H9 (cell line): ENCODE measurements around the gene NXN. TPM values are rescaled to one million over a fixed set of nuclear protein-coding genes. Genes with fewer than 3 reads are reported as not detected.

Source experiments
- DNase-seq: peaks from one replicate; pipeline ENCODE4 v3.0.0-alpha.2; 2017
- H2AFZ ChIP-seq: one replicate; pipeline ENCODE4 v1.6.1; 2013; ENCODE audit warnings: mild to moderate bottlenecking, low read length, control low read depth, moderate library complexity
- H2AK5ac ChIP-seq: 2 replicates; pipeline ENCODE4 v1.6.1; 2013; ENCODE audit warnings: low read length, control low read depth, mixed read lengths; ENCODE audit not compliant: insufficient read length
- H2BK120ac ChIP-seq: one replicate; pipeline ENCODE4 v1.6.1; 2013; ENCODE audit warnings: low read depth, mild to moderate bottlenecking, low read length, control low read depth, inconsistent platforms; ENCODE audit not compliant: poor library complexity, severe bottlenecking
- H2BK12ac ChIP-seq: 2 replicates; pipeline ENCODE4 v1.6.1; 2013; ENCODE audit warnings: low read length, control low read depth, mixed read lengths, low read depth; ENCODE audit not compliant: insufficient read length
- H2BK15ac ChIP-seq: 2 replicates; pipeline ENCODE4 v1.6.1; 2013; ENCODE audit warnings: low read depth, low read length, control low read depth
- H2BK20ac ChIP-seq: one replicate; pipeline ENCODE4 v1.6.1; 2013; ENCODE audit warnings: low read depth, mild to moderate bottlenecking, low read length, control low read depth, inconsistent platforms; ENCODE audit not compliant: poor library complexity, severe bottlenecking
- H2BK5ac ChIP-seq: 2 replicates; pipeline ENCODE4 v1.6.1; 2013; ENCODE audit warnings: low read length, control low read depth, mixed read lengths; ENCODE audit not compliant: insufficient read length
- H3K14ac ChIP-seq: 2 replicates; pipeline ENCODE4 v1.6.1; 2013; ENCODE audit warnings: low read length, control low read depth; ENCODE audit not compliant: insufficient read depth
- H3K18ac ChIP-seq: 2 replicates; pipeline ENCODE4 v1.6.1; 2013; ENCODE audit warnings: low read depth, mild to moderate bottlenecking, mixed read lengths, low read length, control low read depth; ENCODE audit not compliant: insufficient read length
- H3K23ac ChIP-seq: 2 replicates; pipeline ENCODE4 v1.6.1; 2013; ENCODE audit warnings: low read length, control low read depth, mixed read lengths, low read depth; ENCODE audit not compliant: insufficient read length
- H3K23me2 ChIP-seq: 2 replicates; pipeline ENCODE4 v1.6.1; 2013; ENCODE audit warnings: low read depth, mild to moderate bottlenecking, mixed read lengths, low read length, control low read depth; ENCODE audit not compliant: insufficient read length, poor library complexity, severe bottlenecking
- H3K27ac ChIP-seq: 2 replicates; pipeline ENCODE4 v1.5.1; 2013; ENCODE audit warnings: low read length, control low read depth, mixed read lengths, low read depth; ENCODE audit not compliant: insufficient read length
- H3K27me3 ChIP-seq: 2 replicates; pipeline ENCODE4 v1.6.1; 2013; ENCODE audit warnings: low read length, control low read depth, inconsistent platforms; ENCODE audit not compliant: insufficient read depth
- H3K4ac ChIP-seq: 2 replicates; pipeline ENCODE4 v1.6.1; 2013; ENCODE audit warnings: low read depth, mild to moderate bottlenecking, control low read depth, inconsistent platforms, low read length, moderate library complexity
- H3K4me1 ChIP-seq: 2 replicates; pipeline ENCODE4 v1.6.1; 2013; ENCODE audit warnings: low read length, control low read depth, inconsistent platforms; ENCODE audit not compliant: insufficient read depth
- H3K4me2 ChIP-seq: 2 replicates; pipeline ENCODE4 v1.6.1; 2013; ENCODE audit warnings: low read length, control low read depth, mixed read lengths; ENCODE audit not compliant: insufficient read length, insufficient read depth
- H3K56ac ChIP-seq: 2 replicates; pipeline ENCODE4 v1.6.1; 2013; ENCODE audit warnings: low read depth, mild to moderate bottlenecking, mixed read lengths, low read length, control low read depth; ENCODE audit not compliant: insufficient read length
- H3K79me1 ChIP-seq: 2 replicates; pipeline ENCODE4 v1.6.1; 2013; ENCODE audit warnings: low read depth, mild to moderate bottlenecking, moderate library complexity, low read length, control low read depth, inconsistent platforms; ENCODE audit not compliant: insufficient read depth, poor library complexity, severe bottlenecking
- H3K79me2 ChIP-seq: 2 replicates; pipeline ENCODE4 v1.6.1; 2013; ENCODE audit warnings: low read length, control low read depth, inconsistent platforms; ENCODE audit not compliant: insufficient read depth
- H3K9ac ChIP-seq: 2 replicates; pipeline ENCODE4 v1.6.1; 2013; ENCODE audit warnings: low read length, control low read depth, mixed read lengths; ENCODE audit not compliant: insufficient read length; ENCODE audit errors: extremely low read depth
- H3K9me3 ChIP-seq: one replicate; pipeline ENCODE4 v1.6.1; 2013; ENCODE audit warnings: low read depth, low read length, inconsistent platforms; ENCODE audit not compliant: control insufficient read depth
- H3T11ph ChIP-seq: one replicate; pipeline ENCODE4 v1.6.1; 2013; ENCODE audit warnings: mild to moderate bottlenecking, low read length, control low read depth, inconsistent platforms
- H4K20me1 ChIP-seq: one replicate; pipeline ENCODE4 v1.6.1; 2013; ENCODE audit not compliant: control insufficient read depth, insufficient read length, insufficient read depth
- H4K5ac ChIP-seq: 2 replicates; pipeline ENCODE4 v1.6.1; 2013; ENCODE audit warnings: low read depth, mild to moderate bottlenecking, mixed read lengths, low read length, control low read depth; ENCODE audit not compliant: insufficient read length
- H4K8ac ChIP-seq: replicated peaks from 2 replicates; pipeline ENCODE4 v1.6.1; 2013; ENCODE audit warnings: low read length, control low read depth, mixed read lengths, low read depth; ENCODE audit not compliant: insufficient read length
- H4K91ac ChIP-seq: 2 replicates; pipeline ENCODE4 v1.6.1; 2013; ENCODE audit warnings: low read depth, mild to moderate bottlenecking, moderate library complexity, mixed read lengths, low read length, control low read depth; ENCODE audit not compliant: insufficient read length
- H3K27ac Mint-ChIP-seq, 3 experiments: 2 replicates in 2 of 3; 3 replicates in 1 of 3; pipeline ENCODE4 v1.8.0; 2020 to 2021; ENCODE audit warnings: mixed read lengths in 3 of 3, mild to moderate bottlenecking in 1 of 3, moderate library complexity in 1 of 3
- H3K27me3 Mint-ChIP-seq: 2 replicates; pipeline ENCODE4 v1.8.0; 2021; ENCODE audit warnings: low read depth, mild to moderate bottlenecking, moderate library complexity, mixed read lengths
- H3K36me3 Mint-ChIP-seq, 3 experiments: 2 replicates in 2 of 3; 3 replicates in 1 of 3; pipeline ENCODE4 v1.8.0; 2020 to 2021; ENCODE audit warnings: low read depth in 3 of 3, mixed read lengths in 3 of 3; ENCODE audit not compliant: insufficient read depth in 1 of 3
- H3K4me1 Mint-ChIP-seq, 2 experiments: 2 replicates each; pipeline ENCODE4 v1.8.0; 2020; ENCODE audit warnings: mixed read lengths in 2 of 2
- H3K4me3 Mint-ChIP-seq, 2 experiments: 2 replicates in 1 of 2; 3 replicates in 1 of 2; pipeline ENCODE4 v1.8.0; 2020 to 2021; ENCODE audit warnings: mild to moderate bottlenecking in 2 of 2, mixed read lengths in 2 of 2, moderate library complexity in 1 of 2
- H3K9me3 Mint-ChIP-seq, 2 experiments: 2 replicates in 1 of 2; 3 replicates in 1 of 2; pipeline ENCODE4 v1.8.0; 2020; ENCODE audit warnings: mild to moderate bottlenecking in 2 of 2, mixed read lengths in 2 of 2, moderate library complexity in 1 of 2
- CTCF ChIP-seq: fragments of 200-600 bp; sonication (generic); conservative IDR thresholded peaks from 3 replicates; pipeline ENCODE4 v1.8.0; 2021; ENCODE audit warnings: antibody characterized with exemption, mild to moderate bottlenecking
- WGBS: extraction: QIAGEN DNeasy Blood & Tissue Kit; methylation state at CpG from one replicate; pipeline ENCODE4 v1.1.7; 2013; ENCODE audit warnings: missing lambda C conversion rate, low lambda C conversion rate, mixed read lengths; ENCODE audit not compliant: insufficient read length; ENCODE audit errors: extremely low coverage; 5-methylcytosine and 5-hydroxymethylcytosine counted together
- total RNA-seq: library from RNA; stranded (reverse); gene quantifications from 2 replicates; pipeline ENCODE4 v1.2.1, GENCODE V29; 2021

The NXN gene
- total RNA-seq, 1 experiment from 2014 or later: 93.6 TPM

GRCh38 chr17:773467-774312 lies 205.9 kb downstream of the NXN start:
- H3K23ac ChIP-seq: no peak overlapping the region
- no peak overlapping the region for H2BK5ac ChIP-seq
- H2BK12ac ChIP-seq: no peak overlapping the region
- no peak overlapping the region for H3K14ac ChIP-seq
- H2BK120ac ChIP-seq: no peak overlapping the region
- H4K8ac ChIP-seq: no peak overlapping the region
- H3K9me3 ChIP-seq: no peaks in the 10 kb centered on the region
- peaks cover 5% of the 10 kb centered on the region for H3K79me1 ChIP-seq
- no peak overlapping the region for H2AFZ ChIP-seq
- H3K18ac ChIP-seq: no peak overlapping the region
- H3K27ac ChIP-seq: no peak overlapping the region
- H3K4me3 Mint-ChIP-seq: no peak overlapping the region
- H4K5ac ChIP-seq: no peak overlapping the region
- no peaks in the 10 kb centered on the region; a peak in 1 of 5 replicates for H3K9me3 Mint-ChIP-seq
- no peak overlapping the region for H2BK20ac ChIP-seq
- no peak overlapping the region for H3K4me2 ChIP-seq
- no peaks in the 10 kb centered on the region for H3K23me2 ChIP-seq
- no peaks in the 10 kb centered on the region; the same call in 1 of the 2 replicates for H3K27me3 Mint-ChIP-seq
- no peak overlapping the region for H3K56ac ChIP-seq
- DNase-seq: no peak
- H4K91ac ChIP-seq: no peak overlapping the region
- no peak for TF ChIP-seq CTCF
- H3K79me2 ChIP-seq: no peaks in the 10 kb centered on the region
- no peak overlapping the region for H2BK15ac ChIP-seq
- no peak overlapping the region for H3T11ph ChIP-seq
- no CpG with 5 or more reads among the region's 14 CpGs for WGBS
- no peak overlapping the region for H3K4ac ChIP-seq
- H3K27me3 ChIP-seq: no peaks in the 10 kb centered on the region
- no peaks in the 10 kb centered on the region for H4K20me1 ChIP-seq
- peaks cover 54 to 92% (median 92%) of the 10 kb centered on the region in 3 experiments; a peak in 6 of 7 replicates for H3K36me3 Mint-ChIP-seq
- peaks cover 0 to 3% of the 10 kb centered on the region in 2 experiments; a peak in 1 of 4 replicates for H3K4me1 Mint-ChIP-seq
- H3K4me1 ChIP-seq: no peaks in the 10 kb centered on the region
- H2AK5ac ChIP-seq: no peak overlapping the region
- H3K9ac ChIP-seq: no peak overlapping the region
- peak overlapping the region in 1 of 3 experiments; percentile 22; a peak in 1 of 7 replicates for H3K27ac Mint-ChIP-seq
